IMR-90 (cell line): Measurements from ENCODE around the gene OR7A17. TPM values are rescaled to one million over a fixed set of nuclear protein-coding genes. Genes with fewer than 3 reads are reported as not detected.

Experiments used
- microRNA-seq, 2 experiments: library from miRNA; stranded (forward) in 1 of 2; unstranded in 1 of 2; fragments of 10-50 nt in 1 of 2; fragments of <30 nt in 1 of 2; gene quantifications in 1 of 2; microRNA quantifications in 1 of 2; one replicate each; pipeline versions ENCODE3 to v1.1.0; 2013 to 2020; ENCODE audit not compliant: insufficient read depth in 1 of 2, insufficient read length in 1 of 2, unreplicated experiment in 1 of 2
- polyA plus RNA-seq, 3 experiments: library from polyadenylated mRNA; depleted of rRNA; stranded (reverse); fragments of >200 nt; gene quantifications; 2 replicates each; pipeline ENCODE4 v1.2.3, GENCODE V29; 2012; ENCODE audit warnings: low replicate concordance in 1 of 3
- small RNA-seq, 5 experiments: library from RNA; depleted of rRNA; stranded (forward); fragments of <200 nt; gene quantifications; one replicate each; pipeline ENCODE3, GENCODE V24; 2012
- total RNA-seq: library from RNA; depleted of rRNA; stranded (reverse); fragments of >200 nt; gene quantifications from 2 replicates; pipeline ENCODE4 v1.2.3, GENCODE V29; 2012; rRNA removed

The OR7A17 gene
- total and polyA plus RNA-seq, 2 of the 4 experiments (the other 2 are of a cell fraction): not detected

Small RNA genes lying within 50 kb of the gene (microRNA-seq; reads per million reads assigned to microRNA genes)
- gene OR7A18P (ENCODE audit: insufficient read depth, insufficient read length): not detected

Small RNA genes lying within 50 kb of the gene (small RNA-seq; reads per million reads assigned to genes)
- gene OR7A18P: 0 reads per million in 5 experiments

Other genes starting within 250 kb of the OR7A17 start
- not detected in 2 replicates for gene ADGRE3, start 211.3 kb downstream of the OR7A17 start, total RNA-seq
- gene ADGRE3, start 211.3 kb downstream of the OR7A17 start, polyA plus RNA-seq (2012; rRNA removed): not detected in 2 replicates
- gene ZNF333, start 196.1 kb downstream of the OR7A17 start, total RNA-seq: 11.9 and 15.1 TPM in 2 replicates
- 8.2 and 9.8 TPM in 2 replicates for gene ZNF333, start 196.1 kb downstream of the OR7A17 start, polyA plus RNA-seq (2012; rRNA removed)
- not detected in 2 replicates for gene ADGRE2, start 107.6 kb downstream of the OR7A17 start, total RNA-seq
- gene ADGRE2, start 107.6 kb downstream of the OR7A17 start, polyA plus RNA-seq (2012; rRNA removed): not detected in 2 replicates
- gene OR7A5, start 50.9 kb downstream of the OR7A17 start, total RNA-seq: not detected in 2 replicates
- gene OR7A5, start 50.9 kb downstream of the OR7A17 start, polyA plus RNA-seq (2012; rRNA removed): not detected in 2 replicates
- gene OR7C1, start 50.9 kb downstream of the OR7A17 start, total RNA-seq: not detected in 2 replicates
- not detected in 2 replicates for gene OR7C1, start 50.9 kb downstream of the OR7A17 start, polyA plus RNA-seq (2012; rRNA removed)
- not detected in 2 replicates for gene OR7A10, start 37.2 kb downstream of the OR7A17 start, total RNA-seq
- gene OR7A10, start 37.2 kb downstream of the OR7A17 start, polyA plus RNA-seq (2012; rRNA removed): not detected in 2 replicates
- gene OR7C2, start 55.4 kb upstream of the OR7A17 start, total RNA-seq: not detected in 2 replicates
- not detected in 2 replicates for gene OR7C2, start 55.4 kb upstream of the OR7A17 start, polyA plus RNA-seq (2012; rRNA removed)
- not detected in 2 replicates for gene SLC1A6, start 93.7 kb upstream of the OR7A17 start, total RNA-seq
- gene SLC1A6, start 93.7 kb upstream of the OR7A17 start, polyA plus RNA-seq (2012; rRNA removed): not detected in 2 replicates
- gene CASP14, start 163.3 kb upstream of the OR7A17 start, total RNA-seq: not detected in 2 replicates
- gene CASP14, start 163.3 kb upstream of the OR7A17 start, polyA plus RNA-seq (2012; rRNA removed): not detected in 2 replicates
- gene OR1I1, start 196.1 kb upstream of the OR7A17 start, total RNA-seq: not detected in 2 replicates
- gene OR1I1, start 196.1 kb upstream of the OR7A17 start, polyA plus RNA-seq (2012; rRNA removed): not detected in 2 replicates
- gene SYDE1, start 221.3 kb upstream of the OR7A17 start, total RNA-seq: 18.6 and 19.4 TPM in 2 replicates
- gene SYDE1, start 221.3 kb upstream of the OR7A17 start, polyA plus RNA-seq (2012; rRNA removed): 64.9 and 84.7 TPM in 2 replicates